Cardiac fibroblast (primary cell): ENCODE results near the gene DIPK1B.

Experiments used
- DNase-seq, 2 donors: peaks; one replicate each; pipeline versions ENCODE4 v3.0.0 to v3.0.0-alpha.2; 2010; ENCODE audit warnings: low read depth in 2 of 2
- H3K4me3 ChIP-seq, 2 donors: replicated peaks in 1 of 2; 1 replicate in 1 of 2; 2 replicates in 1 of 2; pipeline ENCODE4 v1.5.1; 2011; ENCODE audit warnings: low read depth in 2 of 2, low read length in 2 of 2, mild to moderate bottlenecking in 2 of 2, moderate library complexity in 1 of 2
- TF ChIP-seq, protein P1 (sequence below): IDR thresholded peaks from one replicate; pipeline ENCODE4 v1.5.1; 2011; ENCODE audit warnings: low read depth, mild to moderate bottlenecking, low read length, inconsistent platforms

Gene DIPK1B

DNA sequence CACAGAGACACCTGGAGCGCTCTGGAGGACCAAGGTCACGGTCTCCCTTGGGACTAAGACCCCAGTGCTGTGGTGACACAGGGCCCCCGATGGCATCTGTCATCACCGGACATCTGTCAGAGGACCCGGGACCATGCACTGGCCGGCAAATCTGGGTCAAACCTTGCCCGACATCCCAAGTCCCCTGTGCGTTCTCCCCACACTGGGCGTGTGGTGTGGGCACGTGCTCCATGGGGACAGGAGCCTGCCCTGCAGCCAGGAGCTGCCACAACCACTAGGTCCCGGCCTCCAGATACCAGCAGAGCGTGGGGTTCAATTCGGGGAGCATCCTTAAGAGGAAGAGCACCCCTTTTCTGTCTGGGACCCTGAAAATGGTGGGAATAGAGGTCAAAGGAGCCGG lies 28.6 kb upstream of the DIPK1B start:
- H3K4me3 ChIP-seq = no peak overlapping the region
- no peak for DNase-seq
- TF ChIP-seq, protein P1, sequence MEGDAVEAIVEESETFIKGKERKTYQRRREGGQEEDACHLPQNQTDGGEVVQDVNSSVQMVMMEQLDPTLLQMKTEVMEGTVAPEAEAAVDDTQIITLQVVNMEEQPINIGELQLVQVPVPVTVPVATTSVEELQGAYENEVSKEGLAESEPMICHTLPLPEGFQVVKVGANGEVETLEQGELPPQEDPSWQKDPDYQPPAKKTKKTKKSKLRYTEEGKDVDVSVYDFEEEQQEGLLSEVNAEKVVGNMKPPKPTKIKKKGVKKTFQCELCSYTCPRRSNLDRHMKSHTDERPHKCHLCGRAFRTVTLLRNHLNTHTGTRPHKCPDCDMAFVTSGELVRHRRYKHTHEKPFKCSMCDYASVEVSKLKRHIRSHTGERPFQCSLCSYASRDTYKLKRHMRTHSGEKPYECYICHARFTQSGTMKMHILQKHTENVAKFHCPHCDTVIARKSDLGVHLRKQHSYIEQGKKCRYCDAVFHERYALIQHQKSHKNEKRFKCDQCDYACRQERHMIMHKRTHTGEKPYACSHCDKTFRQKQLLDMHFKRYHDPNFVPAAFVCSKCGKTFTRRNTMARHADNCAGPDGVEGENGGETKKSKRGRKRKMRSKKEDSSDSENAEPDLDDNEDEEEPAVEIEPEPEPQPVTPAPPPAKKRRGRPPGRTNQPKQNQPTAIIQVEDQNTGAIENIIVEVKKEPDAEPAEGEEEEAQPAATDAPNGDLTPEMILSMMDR = no peak

DNA sequence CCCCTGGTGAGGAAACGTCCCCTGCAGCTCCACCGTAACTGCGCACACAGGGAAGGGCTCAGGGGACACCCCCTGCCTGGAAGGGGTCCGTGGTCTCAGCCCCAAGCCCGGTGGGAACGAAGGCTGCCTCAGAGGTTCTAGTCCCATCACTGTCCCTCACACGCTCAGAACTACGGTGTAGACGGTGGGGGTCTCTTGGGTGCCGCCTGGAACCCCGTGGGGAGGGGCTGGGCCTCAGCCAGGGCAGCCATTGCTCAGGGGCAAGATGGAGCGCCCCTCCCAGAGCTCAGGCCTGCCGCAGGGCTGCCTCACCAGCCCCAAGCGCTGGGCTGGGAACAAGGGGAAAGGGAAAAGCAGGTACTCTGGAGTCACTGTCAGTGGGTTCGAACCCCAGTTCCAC lies 28.0 kb upstream of the DIPK1B start:
- TF ChIP-seq, protein P1 = no peak
- no peak overlapping the region for H3K4me3 ChIP-seq
- no peak for DNase-seq

DNA sequence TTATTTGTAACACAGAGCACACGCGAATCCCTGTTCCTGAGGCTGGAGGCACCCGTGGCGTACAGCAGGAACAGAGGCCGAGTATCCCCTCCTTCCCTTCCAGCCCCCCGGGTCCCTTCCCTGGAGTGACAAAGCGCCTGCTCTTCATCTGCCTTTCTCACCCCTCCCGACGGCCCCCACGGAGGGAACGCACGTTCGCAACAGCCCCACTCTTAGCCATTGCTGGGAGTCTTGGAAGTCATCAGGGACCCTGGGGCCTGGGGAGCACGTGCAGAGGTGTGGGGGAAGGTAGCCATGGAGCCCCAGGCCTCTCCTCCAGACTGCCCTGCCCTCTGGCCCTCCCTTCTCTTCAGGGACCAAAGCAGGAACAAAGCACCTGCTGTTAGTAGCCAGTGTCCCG lies 27.6 kb upstream of the DIPK1B start:
- no peak overlapping the region for H3K4me3 ChIP-seq
- TF ChIP-seq, protein P1 = no peak
- DNase-seq = no peak

DNA sequence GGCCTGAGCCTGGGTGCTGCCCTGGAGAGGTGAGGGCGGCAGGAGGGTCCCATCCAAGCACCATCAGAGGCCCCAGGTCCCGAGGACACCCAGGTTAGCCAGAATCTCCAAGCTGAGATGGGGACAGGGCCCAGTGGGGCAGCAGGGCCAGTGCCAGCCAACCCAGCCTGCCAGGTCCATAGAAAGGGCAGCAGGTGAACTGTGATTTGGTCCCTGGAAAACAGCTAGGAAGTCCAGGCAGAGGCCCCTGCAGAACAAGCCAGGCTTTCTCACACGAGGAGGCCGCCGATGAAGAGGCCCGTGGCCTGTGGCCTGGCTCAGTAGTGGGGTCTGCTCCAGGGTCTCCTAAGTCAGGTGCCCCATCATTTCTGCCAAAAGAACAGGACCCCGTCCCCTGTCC lies 27.2 kb upstream of the DIPK1B start:
- no peak for DNase-seq
- TF ChIP-seq, protein P1 = no peak
- H3K4me3 ChIP-seq = no peak overlapping the region

DNA sequence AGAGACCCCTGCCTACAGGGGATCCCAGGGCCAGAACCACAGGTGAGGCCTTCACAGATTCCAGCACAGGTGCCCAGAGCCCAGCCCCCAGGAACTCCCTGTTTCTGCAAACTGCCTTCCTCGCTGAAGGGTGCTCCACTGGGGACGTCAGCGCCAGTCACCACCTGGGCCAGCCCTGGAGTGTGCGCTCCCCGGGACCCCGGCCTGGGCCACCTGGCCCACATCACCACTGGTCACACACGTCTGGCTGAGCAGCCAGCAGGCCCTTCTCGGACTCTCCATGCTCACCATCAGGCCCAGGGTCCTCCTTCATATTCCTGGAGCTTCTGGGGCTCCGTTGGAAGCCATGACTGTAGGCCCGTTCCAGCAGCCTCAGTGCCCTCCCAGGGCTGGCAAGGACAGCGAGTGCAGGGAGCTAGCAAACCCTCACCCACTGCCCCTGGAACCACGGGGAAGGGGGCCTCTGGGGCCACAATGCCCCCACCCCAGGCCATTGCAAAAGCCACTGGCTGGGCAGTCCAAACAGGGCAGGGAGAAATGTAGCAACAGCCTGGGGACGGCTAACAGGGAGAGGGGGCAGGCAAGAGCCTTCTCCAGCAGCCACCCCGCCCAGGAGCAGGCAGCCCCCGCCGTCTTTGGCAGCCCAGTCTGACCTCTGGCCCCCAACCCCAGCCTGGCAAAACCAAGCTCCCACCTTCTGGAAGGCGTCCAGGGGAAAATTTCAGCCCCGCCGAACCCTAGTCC lies 26.4 kb upstream of the DIPK1B start:
- DNase-seq = no peak
- TF ChIP-seq, protein P1 = no peak
- peak overlapping the region; percentile 72 to 89 for H3K4me3 ChIP-seq

DNA sequence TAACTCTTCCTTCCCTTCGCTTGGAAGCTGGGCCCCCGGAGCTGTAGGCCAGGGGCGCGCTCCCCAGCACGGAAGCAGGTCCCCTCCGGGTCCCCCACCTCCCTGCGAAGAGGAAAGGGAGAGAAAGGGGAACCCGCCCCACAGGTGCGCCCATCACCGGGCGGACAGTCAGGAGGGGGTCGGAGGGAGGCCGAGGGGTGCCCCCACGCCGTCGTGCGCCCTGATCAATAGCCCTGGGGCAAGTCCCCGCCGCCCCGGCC lies 25.9 kb upstream of the DIPK1B start:
- H3K4me3 ChIP-seq = peak overlapping the region; percentile 72 to 89
- TF ChIP-seq, protein P1 = no peak
- DNase-seq = no peak
